ENCODE results near the gene GALNT10.

GALNT10 gene

DNA sequence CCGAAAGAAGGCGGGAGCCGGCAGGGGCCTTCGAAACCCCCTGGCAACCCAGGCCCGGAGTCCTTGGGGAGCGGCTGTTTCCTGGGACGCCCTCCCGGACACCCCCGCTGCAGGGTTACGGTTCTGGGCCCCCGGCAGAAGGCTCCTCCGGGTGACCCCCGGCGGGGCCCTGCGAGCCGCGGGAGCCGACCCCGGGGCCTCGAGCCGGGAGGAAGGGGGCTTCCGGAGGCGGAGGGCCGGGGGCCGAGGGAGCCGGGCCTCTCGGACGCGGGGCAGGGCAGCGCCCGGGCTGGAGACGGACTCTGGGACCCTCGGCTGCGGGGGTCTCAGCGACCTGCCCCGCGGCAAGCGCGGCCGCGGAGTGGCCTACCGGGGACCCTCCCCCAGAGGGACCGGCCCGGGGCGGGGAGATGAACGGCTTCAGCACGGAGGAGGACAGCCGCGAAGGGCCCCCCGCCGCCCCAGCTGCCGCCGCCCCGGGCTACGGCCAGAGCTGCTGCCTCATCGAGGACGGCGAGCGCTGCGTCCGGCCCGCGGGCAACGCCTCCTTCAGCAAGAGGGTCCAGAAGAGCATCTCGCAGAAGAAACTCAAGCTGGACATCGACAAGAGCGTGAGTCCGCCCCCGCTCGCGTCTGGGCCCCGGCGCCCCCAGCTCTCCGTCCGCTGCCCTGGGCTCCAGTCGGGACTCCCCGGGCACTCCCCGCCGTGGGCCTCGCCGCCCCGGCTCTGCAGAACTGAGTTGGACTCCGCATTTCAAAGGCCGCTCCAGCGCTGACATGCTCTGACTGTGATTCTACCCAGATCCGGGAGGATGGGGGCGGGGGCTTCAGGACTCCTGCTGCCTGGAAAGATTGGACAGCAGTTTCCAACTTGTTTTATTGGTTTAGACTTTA lies 255.9 kb downstream of the GALNT10 start:
- DNase-seq (ENCODE audit: low read depth): no peak

DNA sequence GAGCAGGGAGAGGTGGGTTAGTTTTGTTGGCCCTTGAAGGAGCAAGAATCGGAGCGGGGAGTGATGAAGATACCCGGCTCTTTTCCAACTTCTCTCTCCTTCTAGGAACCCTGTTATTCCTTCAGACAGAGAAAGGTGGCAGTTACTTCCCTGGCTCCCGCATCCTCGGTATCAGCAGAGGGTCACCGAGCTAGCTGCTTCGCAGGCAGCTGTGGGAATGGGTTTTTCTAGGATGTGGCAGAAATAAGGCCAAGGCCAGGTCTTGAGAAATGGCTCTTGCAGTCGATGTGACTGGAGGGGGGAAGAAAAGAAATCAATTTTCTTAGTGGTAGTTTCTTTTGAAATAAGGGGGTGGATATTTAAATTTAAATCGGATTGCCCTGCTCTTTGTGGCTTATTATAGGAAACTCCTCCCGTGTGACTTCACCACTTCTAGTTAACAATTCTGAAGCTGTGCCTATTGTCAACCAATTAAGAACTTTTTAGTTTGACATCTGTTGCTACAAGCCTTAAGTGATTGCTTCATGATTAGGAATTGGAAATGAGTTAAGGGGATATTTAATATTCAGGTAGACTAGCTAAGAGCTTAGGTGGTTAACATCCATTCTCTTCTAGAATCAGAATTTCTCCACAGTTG lies 256.7 kb downstream of the GALNT10 start:
- no peak for DNase-seq (ENCODE audit: low read depth)

DNA sequence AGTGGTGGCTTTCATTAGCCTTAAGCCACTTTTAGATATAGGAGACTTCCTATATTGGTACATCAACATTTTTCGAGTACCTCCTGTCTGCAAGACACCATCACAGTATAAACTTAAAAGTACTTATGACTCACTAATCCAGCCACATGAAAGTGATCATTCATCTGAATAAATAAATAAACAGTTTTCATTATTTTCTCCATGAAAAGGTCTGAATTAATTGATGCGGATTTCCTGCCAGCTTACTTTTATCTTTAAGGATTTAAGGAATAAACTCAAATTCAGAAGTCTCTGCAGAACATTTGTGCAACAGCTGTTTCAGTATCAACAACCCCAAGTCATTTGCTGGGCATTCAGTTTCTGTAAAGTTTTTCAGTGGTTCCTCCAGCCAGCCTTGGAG lies 259.3 kb downstream of the GALNT10 start:
- no peak for DNase-seq (ENCODE audit: low read depth)

DNA sequence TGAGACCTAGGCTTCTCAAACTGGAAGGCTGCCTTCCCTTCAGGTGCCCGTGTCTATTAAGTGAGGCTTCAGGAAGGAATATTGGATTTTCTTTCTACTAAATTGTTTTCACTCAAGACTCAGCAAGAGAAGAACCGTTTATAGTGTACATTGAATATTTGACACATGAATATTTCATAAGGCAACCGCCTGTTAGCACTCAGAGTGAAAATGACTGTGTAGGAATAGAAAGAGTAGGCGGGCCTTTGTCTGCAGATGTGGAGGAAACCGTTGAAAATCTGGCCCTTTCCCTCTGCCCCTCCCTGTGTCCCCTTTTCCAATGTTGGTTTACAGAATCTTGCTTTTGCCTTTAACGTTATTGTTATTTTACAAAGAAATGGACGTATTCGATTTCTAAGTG lies 261.4 kb downstream of the GALNT10 start:
- no peak for DNase-seq (ENCODE audit: low read depth)

DNA sequence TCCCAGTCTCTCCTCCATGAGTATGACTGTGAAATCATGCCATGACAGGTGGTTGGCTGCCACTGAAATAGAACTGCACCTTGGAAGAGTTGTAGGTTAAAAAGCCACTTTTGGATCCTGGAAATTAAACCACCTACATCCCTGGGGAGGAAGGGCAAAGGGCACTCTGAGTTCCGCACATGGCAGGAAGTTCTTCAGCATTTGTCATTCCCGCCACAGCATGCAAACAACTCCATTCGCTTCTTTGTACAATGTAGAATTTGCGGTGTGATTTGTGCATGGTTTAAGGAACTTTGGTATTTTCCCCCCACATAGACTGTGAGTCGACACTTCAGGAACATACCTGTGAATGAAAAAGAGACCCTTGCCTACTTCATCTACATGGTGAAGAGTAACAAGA lies 265.1 kb downstream of the GALNT10 start:
- no peak for DNase-seq (ENCODE audit: low read depth)

DNA sequence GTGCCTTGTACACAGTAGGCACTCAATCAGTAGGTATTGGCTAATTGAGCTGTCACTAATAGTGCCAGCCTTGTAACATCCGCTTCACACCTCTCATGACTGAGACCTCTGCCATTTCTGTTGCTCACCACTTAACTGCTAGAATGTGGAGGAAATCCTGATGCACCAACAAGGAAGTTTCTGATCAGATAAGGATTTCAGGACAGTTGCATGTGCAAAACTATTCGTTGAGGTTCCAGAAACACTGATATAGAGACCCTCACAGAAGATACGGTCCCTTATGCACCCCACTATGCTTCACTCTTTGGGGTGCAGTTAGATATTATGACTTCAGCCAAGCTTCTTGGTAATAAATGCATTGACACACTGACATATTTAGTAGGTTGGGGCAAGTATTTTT lies 266.0 kb downstream of the GALNT10 start:
- no peak for DNase-seq (ENCODE audit: low read depth)

DNA sequence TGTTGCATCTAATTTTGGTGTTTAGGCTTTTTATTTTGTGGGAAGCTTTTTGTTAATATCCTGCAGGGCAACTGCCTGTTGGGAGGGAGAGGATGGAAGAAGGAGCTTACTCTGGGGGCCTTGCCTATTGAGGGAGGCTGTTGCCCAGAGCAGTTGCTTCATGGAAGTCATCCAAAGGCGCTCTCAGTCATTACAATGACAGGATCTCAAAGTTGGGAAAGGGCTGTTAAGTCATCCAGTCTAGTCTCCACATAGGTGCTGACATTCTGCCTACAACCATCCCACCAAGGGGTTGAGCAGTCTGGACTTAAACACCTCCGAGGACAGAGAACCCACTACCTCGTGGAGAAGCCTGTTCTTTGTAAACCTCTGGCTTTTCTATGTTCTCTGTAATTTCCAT lies 268.5 kb downstream of the GALNT10 start:
- no peak for DNase-seq (ENCODE audit: low read depth)

DNA sequence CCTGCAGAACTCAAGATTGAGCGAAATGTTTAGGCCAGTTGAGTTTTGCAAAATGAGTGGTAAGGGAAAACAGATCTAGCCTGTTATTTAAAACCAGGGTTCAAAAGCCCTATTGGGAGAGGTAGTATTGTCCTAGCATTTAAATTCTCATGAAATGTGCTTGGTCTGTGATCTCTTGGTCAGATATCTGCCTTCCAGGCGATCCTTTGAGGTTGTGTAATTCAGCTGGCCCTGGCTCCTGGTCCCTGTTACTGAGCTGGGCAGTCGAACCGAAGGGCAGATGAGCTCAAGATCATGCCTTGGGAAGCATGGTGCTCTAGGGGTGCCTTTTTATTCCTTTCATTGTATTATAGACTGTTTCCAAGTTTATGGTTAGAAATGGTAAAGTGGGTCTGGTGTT lies 269.6 kb downstream of the GALNT10 start:
- no peak for DNase-seq (ENCODE audit: low read depth)

DNA sequence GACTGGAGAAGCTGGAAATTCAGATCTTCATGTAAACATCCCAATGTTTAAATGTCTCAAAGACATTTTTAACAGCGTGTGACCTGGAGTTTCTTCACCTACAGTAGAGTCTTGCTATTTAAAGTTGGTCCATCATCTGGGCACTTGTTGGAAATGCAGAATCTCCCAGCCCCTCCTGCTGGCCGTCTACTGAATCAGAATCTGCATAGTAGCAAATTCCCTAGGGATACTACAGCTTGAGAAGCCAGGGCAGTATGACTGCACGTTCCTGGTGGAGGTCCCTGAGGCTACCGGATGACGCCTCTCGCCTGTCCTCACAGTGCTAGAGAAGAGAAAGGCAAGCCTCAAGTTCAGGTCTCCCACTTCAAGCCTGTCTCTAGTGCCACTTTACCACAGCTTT lies 271.0 kb downstream of the GALNT10 start:
- no peak for DNase-seq (ENCODE audit: low read depth)

DNA sequence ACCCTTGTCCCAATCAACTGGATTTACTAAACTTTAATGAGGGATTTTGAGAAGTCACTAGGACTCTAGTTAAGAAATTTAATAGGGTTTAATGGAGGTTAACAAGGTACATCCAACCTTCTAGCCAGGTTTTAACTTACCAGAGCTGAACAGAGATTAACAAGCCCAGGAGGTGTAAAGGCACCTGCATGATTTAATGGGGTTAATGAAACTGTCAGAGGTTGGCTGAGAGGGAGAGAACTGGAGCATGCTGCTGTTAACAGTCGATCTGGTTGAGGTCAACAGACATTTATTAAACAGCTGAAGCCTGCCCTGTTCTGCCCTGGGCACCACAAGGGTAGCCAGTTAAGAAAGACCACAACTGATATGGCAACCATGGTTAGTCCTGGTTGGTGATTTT lies 273.9 kb downstream of the GALNT10 start:
- no peak for DNase-seq (ENCODE audit: low read depth)

DNA sequence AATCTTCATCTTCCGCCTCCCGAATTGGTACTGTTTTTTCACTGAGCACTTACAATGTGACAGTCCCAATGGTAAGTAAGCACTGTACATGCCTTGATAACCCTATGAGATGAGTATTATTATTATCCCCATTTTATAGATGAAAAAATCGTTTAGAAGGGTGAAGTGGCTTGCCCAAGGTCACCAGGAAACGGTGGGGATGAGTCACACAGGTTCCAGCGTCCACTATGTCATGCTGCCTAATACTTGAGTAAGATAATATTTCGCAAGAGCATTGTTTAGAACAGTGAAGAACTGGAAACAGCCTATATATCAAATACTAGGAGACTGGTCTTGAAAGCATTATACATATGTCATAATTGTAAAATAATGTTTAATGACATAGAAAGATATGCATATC lies 274.6 kb downstream of the GALNT10 start:
- DNase-seq (ENCODE audit: low read depth): no peak

DNA sequence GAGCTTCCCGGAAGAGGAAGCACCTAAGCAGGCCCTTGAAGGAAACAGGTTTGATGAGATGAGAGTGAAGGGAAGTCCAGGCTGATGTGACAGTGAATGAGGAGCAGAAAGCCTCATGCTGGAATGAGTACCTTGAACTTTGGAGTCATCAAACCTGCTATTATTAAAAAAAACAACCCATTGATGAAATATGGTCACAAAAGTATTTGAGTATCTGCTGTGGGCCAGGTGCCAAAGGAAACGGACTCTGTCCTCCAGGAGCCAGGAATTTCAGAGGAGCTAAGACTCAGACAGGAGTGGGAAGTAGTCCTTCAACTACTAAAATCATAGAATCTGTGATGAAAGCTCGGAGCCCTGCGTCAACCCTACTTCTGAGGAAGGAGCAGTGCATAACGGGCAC lies 275.6 kb downstream of the GALNT10 start:
- no peak for DNase-seq (ENCODE audit: low read depth)

DNA sequence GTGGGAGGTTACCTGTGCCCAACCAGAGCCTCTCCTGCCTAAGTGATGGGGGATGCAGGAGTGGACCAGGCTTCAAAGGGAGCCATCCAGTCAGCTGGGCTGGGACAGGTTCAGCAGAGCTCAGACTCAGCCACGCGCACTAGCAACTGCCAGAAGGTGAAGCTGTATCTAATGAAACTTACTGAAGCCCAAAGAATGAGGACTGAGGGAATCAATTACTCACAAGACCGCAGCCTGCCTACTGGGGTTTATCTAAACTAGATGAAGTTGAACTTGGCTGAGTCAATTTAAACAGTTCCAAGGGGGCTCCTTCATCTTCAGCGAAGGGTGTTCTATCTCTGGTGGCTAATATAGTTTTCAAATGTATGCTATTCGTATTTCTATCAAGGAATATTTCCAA lies 276.1 kb downstream of the GALNT10 start:
- no peak for DNase-seq (ENCODE audit: low read depth)

DNA sequence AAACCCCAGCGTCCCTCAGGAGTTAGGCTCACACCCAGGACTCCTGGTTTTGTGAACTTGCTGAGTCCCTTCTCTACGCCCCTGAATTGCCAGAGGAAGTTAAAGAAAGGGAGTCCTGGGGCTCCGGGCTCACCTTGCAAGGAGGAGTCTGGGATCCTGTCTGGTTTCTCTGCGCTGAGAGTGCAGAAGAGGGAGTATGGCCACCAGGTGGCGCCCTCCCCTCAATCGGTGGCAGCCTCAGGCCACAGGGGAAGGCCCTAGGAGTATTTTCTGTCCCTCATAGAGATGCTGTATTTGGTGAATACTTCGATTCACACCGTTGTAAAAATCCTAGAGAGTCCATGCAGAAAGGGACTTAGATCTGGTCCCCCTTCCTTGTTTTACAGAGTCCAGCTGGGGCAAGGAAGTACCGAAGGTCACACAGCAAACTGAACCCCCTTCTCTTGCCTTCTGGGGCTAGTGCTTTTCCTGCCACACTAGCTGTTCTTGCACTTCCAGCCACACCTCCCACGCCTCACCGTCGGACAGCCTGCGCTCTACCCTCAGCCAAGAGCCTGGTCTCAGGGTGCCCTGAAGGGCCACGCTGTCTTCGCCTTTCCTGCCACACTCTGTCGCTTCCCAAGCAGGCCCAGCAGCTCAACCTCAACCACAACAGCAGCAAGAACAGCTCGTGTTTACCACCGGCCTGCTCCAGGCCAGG lies 277.3 kb downstream of the GALNT10 start:
- no peak for DNase-seq (ENCODE audit: low read depth)

DNA sequence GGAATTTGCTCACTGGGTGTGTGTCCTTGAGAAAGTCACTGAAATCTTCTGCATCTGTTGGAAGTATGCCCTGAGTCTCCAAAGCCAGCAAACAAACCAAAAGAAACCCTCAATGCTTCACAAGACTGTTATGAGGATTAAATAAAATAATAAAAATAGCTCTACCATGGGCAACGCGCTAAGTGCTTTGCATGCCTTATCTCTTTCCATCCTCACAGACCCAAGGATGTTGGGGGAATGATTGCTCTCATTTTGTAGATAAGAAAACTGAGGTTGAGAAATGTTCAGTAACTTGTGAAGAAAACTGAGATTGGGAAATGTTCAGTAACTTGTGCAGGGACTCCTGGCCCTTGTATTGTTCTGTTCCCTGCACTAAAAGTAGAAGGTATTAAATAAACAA lies 279.6 kb downstream of the GALNT10 start:
- no peak for DNase-seq (ENCODE audit: low read depth)

Data from fibroblast of the conjunctiva (primary cell).